Midbrain (tissue), 1 donor: ENCODE results near the gene MSI2.

Experiments used
- DNase-seq: peaks from one replicate; lab custom pipeline; 2025; lab: John Stamatoyannopoulos, UW

The MSI2 gene

GRCh38 chr17:57665696-57666095 lies 409.4 kb downstream of the MSI2 start:
- no peak for DNase-seq

- no peak for DNase-seq
Measured at GRCh38 chr17:57666201-57666870, 410.0 kb downstream of the MSI2 start.

GRCh38 chr17:57666946-57667345 lies 410.6 kb downstream of the MSI2 start:
- DNase-seq: no peak

- no peak for DNase-seq
Measured at GRCh38 chr17:57667461-57667923, 411.2 kb downstream of the MSI2 start.

GRCh38 chr17:57668332-57668731 lies 412.0 kb downstream of the MSI2 start:
- no peak for DNase-seq

GRCh38 chr17:57669671-57670529 lies 413.6 kb downstream of the MSI2 start:
- DNase-seq: no peak

GRCh38 chr17:57670769-57671569 lies 414.6 kb downstream of the MSI2 start:
- no peak for DNase-seq

- peak; percentile 83 for DNase-seq
Measured at GRCh38 chr17:57671667-57672632, 415.6 kb downstream of the MSI2 start.

GRCh38 chr17:57672971-57673370 lies 416.6 kb downstream of the MSI2 start:
- DNase-seq: no peak

- DNase-seq: peak; percentile 45
Measured at GRCh38 chr17:57674894-57675293, 418.6 kb downstream of the MSI2 start.

- DNase-seq: no peak
Measured at GRCh38 chr17:57675427-57676387, 419.4 kb downstream of the MSI2 start.

- DNase-seq: no peak
Measured at GRCh38 chr17:57676543-57676942, 420.2 kb downstream of the MSI2 start.

GRCh38 chr17:57677301-57677700 lies 421.0 kb downstream of the MSI2 start:
- no peak for DNase-seq

- DNase-seq: no peak
Measured at GRCh38 chr17:57677858-57678257, 421.5 kb downstream of the MSI2 start.

GRCh38 chr17:57678393-57678792 lies 422.1 kb downstream of the MSI2 start:
- DNase-seq: no peak

- no peak for DNase-seq
Measured at GRCh38 chr17:57679356-57679755, 423.0 kb downstream of the MSI2 start.

GRCh38 chr17:57679906-57680695 lies 423.8 kb downstream of the MSI2 start:
- DNase-seq: no peak

GRCh38 chr17:57682701-57683100 lies 426.4 kb downstream of the MSI2 start:
- DNase-seq: no peak
